Spleen (tissue), 11 donors: ENCODE results near the gene ABCA4. TPM values are rescaled to one million over a fixed set of nuclear protein-coding genes. Genes with fewer than 3 reads are reported as not detected.

Source experiments
- DNase-seq: peaks from one replicate; pipeline ENCODE4 v3.0.0-alpha.2; 2020
- H3K27ac ChIP-seq, 8 donors: fragments of 200-600 bp; sonication (generic) in 7 of 8; 1 replicate in 4 of 8; 2 replicates in 4 of 8; pipeline versions ENCODE4 v1.5.0 to v1.8.0; 2016 to 2021; ENCODE audit warnings: inconsistent platforms in 4 of 8, mild to moderate bottlenecking in 4 of 8, moderate library complexity in 1 of 8
- H3K27me3 ChIP-seq, 7 donors: fragments of 200-600 bp; sonication (generic) in 6 of 7; replicated peaks in 1 of 7; 1 replicate in 4 of 7; 2 replicates in 3 of 7; pipeline versions ENCODE4 v1.5.0 to v1.8.0; 2016 to 2021; ENCODE audit warnings: inconsistent platforms in 3 of 7, mild to moderate bottlenecking in 1 of 7
- H3K36me3 ChIP-seq, 6 donors: fragments of 200-600 bp; sonication (generic) in 5 of 6; 1 replicate in 4 of 6; 2 replicates in 2 of 6; pipeline versions ENCODE4 v1.5.0 to v1.8.0; 2016 to 2021; ENCODE audit warnings: inconsistent platforms in 2 of 6
- H3K4me1 ChIP-seq, 6 donors: fragments of 200-600 bp; sonication (generic) in 5 of 6; 1 replicate in 3 of 6; 2 replicates in 3 of 6; pipeline versions ENCODE4 v1.5.0 to v1.8.0; 2016 to 2021; ENCODE audit warnings: inconsistent platforms in 3 of 6
- H3K4me3 ChIP-seq, 8 donors: fragments of 200-600 bp; sonication (generic) in 7 of 8; 1 replicate in 4 of 8; 2 replicates in 4 of 8; pipeline versions ENCODE4 v1.5.0 to v1.8.0; 2016 to 2021; ENCODE audit warnings: inconsistent platforms in 4 of 8, mild to moderate bottlenecking in 4 of 8, moderate library complexity in 2 of 8
- H3K9me3 ChIP-seq, 8 donors: fragments of 200-600 bp; sonication (generic) in 7 of 8; 1 replicate in 4 of 8; 2 replicates in 4 of 8; pipeline versions ENCODE4 v1.5.0 to v1.8.0; 2016 to 2021; ENCODE audit warnings: inconsistent platforms in 4 of 8
- CTCF ChIP-seq, 11 experiments: fragments of 200-600 bp in 7 of 11; fragments of 450-650 bp in 4 of 11; sonication (generic) in 4 of 11; IDR thresholded peaks in 8 of 11; conservative IDR thresholded peaks in 3 of 11; 1 replicate in 7 of 11; 2 replicates in 4 of 11; pipeline versions ENCODE4 v1.4.0 to v1.8.0; 2016 to 2021; ENCODE audit warnings: antibody characterized with exemption in 11 of 11, inconsistent platforms in 4 of 11, mild to moderate bottlenecking in 1 of 11
- POLR2A ChIP-seq, 3 donors: fragments of 450-650 bp; IDR thresholded peaks; one replicate each; pipeline ENCODE4 v1.5.1; 2017; ENCODE audit warnings: antibody characterized with exemption in 3 of 3, mild to moderate bottlenecking in 1 of 3
- POLR2AphosphoS5 ChIP-seq, 3 donors: sonication (generic); formaldehyde crosslinking; IDR thresholded peaks; one replicate each; pipeline ENCODE4 v1.5.1; 2017; ENCODE audit warnings: antibody characterized with exemption in 3 of 3
- WGBS, 5 donors: extraction: QIAGEN DNeasy Blood & Tissue Kit in 3 of 5; methylation state at CpG; one replicate each; pipeline versions ENCODE4 v1.1.5 to v1.1.7; 2013 to 2018; 5-methylcytosine and 5-hydroxymethylcytosine counted together
- intact Hi-C: fragments of 100-400 bp; cut with DNase I; formaldehyde crosslinking; loops from one replicate; pipeline ENCODE4 v1.15.0; 2023; ENCODE audit warnings: low total_unique reads
- polyA plus RNA-seq, 3 donors: library from polyadenylated mRNA; stranded (reverse); fragments of 200-250 nt; gene quantifications; one replicate each; pipeline ENCODE4 v1.2.1, GENCODE V29; 2013
- total RNA-seq, 7 donors: library from RNA; depleted of rRNA in 3 of 7; stranded (reverse); fragments of >200 nt in 3 of 7; fragmentation: NEBNext Ultra II Directional in 4 of 7; extraction: Animal tissue kit (Norgen Biotek cat#: 25700) in 4 of 7; gene quantifications; one replicate each; pipeline versions ENCODE4 v1.1.0 to v1.2.1, GENCODE V29; 2016 to 2021
- donor health status: healthy with polysubstance abuse.
- donor health status: DM: no; HTN: no; CAD: no; lungs with moderate emphysema.
- donor health status: DM: no; HTN: no; CAD: no.
- donor health status: Bipolar disorder and iron deficiency.
- donor health status: healthy.
- donor health status: DM: no; HTN: no; CAD: no.
- donor health status: DM: yes; HTN: yes; CAD: no.

Gene ABCA4
- total and polyA plus RNA-seq, 10 donors: 0.04 to 0.64 (median 0.24) TPM

- Histone ChIP-seq H3K36me3 (no peaks in the 10 kb centered on the region), H3K4me1 (peaks cover 0 to 3% (median 0%) of the 10 kb centered on the region in 6 donors), H3K4me3 (no peak overlapping the region), H3K27me3 (peaks cover 0 to 21% (median 0%) of the 10 kb centered on the region in 7 donors), H3K9me3 (no peaks in the 10 kb centered on the region), H3K27ac (no peak overlapping the region)
- intact Hi-C loops: loop anchor here (5.0 kb wide), 1 partner anchor 281 kb away; no protein-coding TSS in a partner anchor
- WGBS, 5 donors: 84 to 90% (median 87%) methylated on average over 6 of the region's 6 CpGs
- no peak for DNase-seq
- TF ChIP-seq POLR2AphosphoS5 (IDR thresholded peaks at IDR 0.05) (no peak), CTCF (IDR thresholded peaks at IDR 0.05 in 8 of 11, conservative IDR thresholded peaks at IDR 0.05 in 3 of 11) (no peak), POLR2A (IDR thresholded peaks at IDR 0.05) (no peak)
Observed at GRCh38 chr1:94056171-94056570, 64.8 kb downstream of the ABCA4 start.

GRCh38 chr1:94055459-94056122 lies 65.4 kb downstream of the ABCA4 start:
- Histone ChIP-seq H3K9me3 (no peaks in the 10 kb centered on the region), H3K27ac (no peak overlapping the region), H3K4me1 (no peaks in the 10 kb centered on the region), H3K27me3 (peaks cover 0 to 15% (median 0%) of the 10 kb centered on the region in 7 donors), H3K36me3 (no peaks in the 10 kb centered on the region), H3K4me3 (no peak overlapping the region)
- TF ChIP-seq POLR2A (IDR thresholded peaks at IDR 0.05) (no peak), POLR2AphosphoS5 (IDR thresholded peaks at IDR 0.05) (no peak), CTCF (IDR thresholded peaks at IDR 0.05 in 8 of 11, conservative IDR thresholded peaks at IDR 0.05 in 3 of 11) (no peak)
- 81 to 91% (median 86%) methylated on average over 5 of the region's 5 CpGs for WGBS, 5 donors
- no peak for DNase-seq
- intact Hi-C loops: loop anchor here (5.0 kb wide), 1 partner anchor 282 kb away; no protein-coding TSS in a partner anchor

GRCh38 chr1:94050675-94051074 lies 70.3 kb downstream of the ABCA4 start:
- no peak for DNase-seq
- peaks cover 0 to 10% (median 0%) of the 10 kb centered on the region in 7 donors for H3K27me3 ChIP-seq
- no peak for TF ChIP-seq POLR2A (IDR thresholded peaks at IDR 0.05)
- TF ChIP-seq POLR2AphosphoS5 (IDR thresholded peaks at IDR 0.05): no peak
- TF ChIP-seq CTCF (IDR thresholded peaks at IDR 0.05 in 8 of 11, conservative IDR thresholded peaks at IDR 0.05 in 3 of 11): no peak
- H3K4me1 ChIP-seq: peaks cover 0 to 33% (median 8%) of the 10 kb centered on the region in 6 donors
- H3K27ac ChIP-seq: no peak overlapping the region
- H3K9me3 ChIP-seq: no peaks in the 10 kb centered on the region
- no peaks in the 10 kb centered on the region for H3K36me3 ChIP-seq
- no peak overlapping the region for H3K4me3 ChIP-seq
- WGBS, 5 donors: 91 to 100% (median 94%) methylated on average over 1 of the region's 1 CpG
- intact Hi-C loops: no loop called here

- no peak for TF ChIP-seq CTCF (IDR thresholded peaks at IDR 0.05 in 8 of 11, conservative IDR thresholded peaks at IDR 0.05 in 3 of 11)
- 93 to 98% (median 95%) methylated on average over 1 of the region's 1 CpG for WGBS, 5 donors
Observed at GRCh38 chr1:94050254-94050653, 70.7 kb downstream of the ABCA4 start.

More at GRCh38 chr1:94050254-94050653, 70.7 kb downstream of the ABCA4 start:
- Histone ChIP-seq H3K9me3 (no peaks in the 10 kb centered on the region), H3K4me3 (no peak overlapping the region), H3K4me1 (peaks cover 0 to 37% (median 12%) of the 10 kb centered on the region in 6 donors), H3K27me3 (peaks cover 0 to 15% (median 0%) of the 10 kb centered on the region in 7 donors), H3K36me3 (no peaks in the 10 kb centered on the region), H3K27ac (peak overlapping the region in 4 of 8 donors; percentile 33 to 86 (median 83))
- DNase-seq: no peak
- intact Hi-C loops: no loop called here
